ENCODE measurements around the gene TLE2. TPM values are rescaled to one million over a fixed set of nuclear protein-coding genes. Genes with fewer than 3 reads are reported as not detected.

TLE2 gene
- total RNA-seq, 1 experiment from 2014 or later: 6.2 TPM

DNA sequence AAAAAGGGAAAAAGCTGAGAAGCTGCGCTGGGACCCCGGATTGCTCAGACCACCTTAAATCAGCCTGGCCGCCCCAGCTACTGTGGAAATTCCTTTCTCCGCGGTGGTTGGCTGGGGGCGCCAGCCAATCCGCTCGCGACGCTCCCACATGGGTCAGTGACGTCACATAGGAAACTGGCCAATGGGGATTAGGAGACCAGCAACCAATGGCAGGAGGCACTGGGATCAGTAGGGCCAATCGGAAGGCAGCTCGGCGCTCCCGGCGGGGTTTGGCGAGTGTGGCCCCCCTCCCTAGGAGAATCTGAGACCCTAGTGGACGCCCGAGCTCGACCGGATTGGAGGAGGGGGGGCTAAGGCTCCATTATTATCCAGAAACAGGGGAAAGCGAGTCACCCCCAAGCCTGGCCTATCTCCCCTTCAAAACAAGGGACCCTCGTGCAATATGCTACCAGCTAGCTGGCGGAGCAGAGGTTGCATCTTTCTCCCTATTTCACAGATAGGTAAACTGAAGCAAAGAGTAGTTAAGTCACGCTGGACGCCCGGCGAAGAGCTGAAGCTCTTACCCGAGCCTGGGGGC, 6.5 kb upstream of the TLE2 start:
- DNase-seq (ENCODE audit: low read depth, low spot score) (peak; percentile 87), ATAC-seq (peak; percentile 93)
- H3K27ac ChIP-seq (ENCODE audit: low read length): peak overlapping the region; percentile 90
- peak; percentile 55 for TF ChIP-seq POLR2AphosphoS5 (IDR thresholded peaks at IDR 0.05; ENCODE audit: low read depth, low read length)
- TF ChIP-seq, protein P1, sequence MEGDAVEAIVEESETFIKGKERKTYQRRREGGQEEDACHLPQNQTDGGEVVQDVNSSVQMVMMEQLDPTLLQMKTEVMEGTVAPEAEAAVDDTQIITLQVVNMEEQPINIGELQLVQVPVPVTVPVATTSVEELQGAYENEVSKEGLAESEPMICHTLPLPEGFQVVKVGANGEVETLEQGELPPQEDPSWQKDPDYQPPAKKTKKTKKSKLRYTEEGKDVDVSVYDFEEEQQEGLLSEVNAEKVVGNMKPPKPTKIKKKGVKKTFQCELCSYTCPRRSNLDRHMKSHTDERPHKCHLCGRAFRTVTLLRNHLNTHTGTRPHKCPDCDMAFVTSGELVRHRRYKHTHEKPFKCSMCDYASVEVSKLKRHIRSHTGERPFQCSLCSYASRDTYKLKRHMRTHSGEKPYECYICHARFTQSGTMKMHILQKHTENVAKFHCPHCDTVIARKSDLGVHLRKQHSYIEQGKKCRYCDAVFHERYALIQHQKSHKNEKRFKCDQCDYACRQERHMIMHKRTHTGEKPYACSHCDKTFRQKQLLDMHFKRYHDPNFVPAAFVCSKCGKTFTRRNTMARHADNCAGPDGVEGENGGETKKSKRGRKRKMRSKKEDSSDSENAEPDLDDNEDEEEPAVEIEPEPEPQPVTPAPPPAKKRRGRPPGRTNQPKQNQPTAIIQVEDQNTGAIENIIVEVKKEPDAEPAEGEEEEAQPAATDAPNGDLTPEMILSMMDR (IDR thresholded peaks at IDR 0.05): no peak
- no peaks in the 10 kb centered on the region for H3K36me3 ChIP-seq (ENCODE audit: control insufficient read depth, insufficient read depth, low read length)
- no peaks in the 10 kb centered on the region for H3K27me3 ChIP-seq (ENCODE audit: control insufficient read depth, insufficient read depth, low read length)
- in situ Hi-C loops (cut with HindIII; ENCODE audit: low pct_unique_long_range_greater_than_20kb, low sequenced_read_pairs): no loop called here
- POLR2A ChIA-PET: interaction anchor here (0.6 to 1.5 kb wide), 2 partner anchors 17 to 85 kb away, joined by 4 read pairs; no protein-coding TSS in a partner anchor
- no TSS peak for BruUV-seq (replicated peaks)
- CTCF ChIA-PET: interaction anchor here (0.5 to 1.1 kb wide), 3 partner anchors 53 to 92 kb away, joined by 3 to 4 read pairs (median 3); no protein-coding TSS in a partner anchor
- H3K9me3 ChIP-seq (ENCODE audit: control insufficient read depth, insufficient read depth, low read depth, low read length): no peaks in the 10 kb centered on the region
- intact Hi-C loops (cut with micrococcal nuclease; ENCODE audit: unreplicated experiment): no loop called here
- H3K4me1 ChIP-seq (ENCODE audit: control insufficient read depth, insufficient read depth, low read length): peaks cover 11% of the 10 kb centered on the region
- H3K4me3 ChIP-seq (ENCODE audit: low read depth in 2 of 2, low read length in 2 of 2): peak overlapping the region; percentile 55 to 83

DNA sequence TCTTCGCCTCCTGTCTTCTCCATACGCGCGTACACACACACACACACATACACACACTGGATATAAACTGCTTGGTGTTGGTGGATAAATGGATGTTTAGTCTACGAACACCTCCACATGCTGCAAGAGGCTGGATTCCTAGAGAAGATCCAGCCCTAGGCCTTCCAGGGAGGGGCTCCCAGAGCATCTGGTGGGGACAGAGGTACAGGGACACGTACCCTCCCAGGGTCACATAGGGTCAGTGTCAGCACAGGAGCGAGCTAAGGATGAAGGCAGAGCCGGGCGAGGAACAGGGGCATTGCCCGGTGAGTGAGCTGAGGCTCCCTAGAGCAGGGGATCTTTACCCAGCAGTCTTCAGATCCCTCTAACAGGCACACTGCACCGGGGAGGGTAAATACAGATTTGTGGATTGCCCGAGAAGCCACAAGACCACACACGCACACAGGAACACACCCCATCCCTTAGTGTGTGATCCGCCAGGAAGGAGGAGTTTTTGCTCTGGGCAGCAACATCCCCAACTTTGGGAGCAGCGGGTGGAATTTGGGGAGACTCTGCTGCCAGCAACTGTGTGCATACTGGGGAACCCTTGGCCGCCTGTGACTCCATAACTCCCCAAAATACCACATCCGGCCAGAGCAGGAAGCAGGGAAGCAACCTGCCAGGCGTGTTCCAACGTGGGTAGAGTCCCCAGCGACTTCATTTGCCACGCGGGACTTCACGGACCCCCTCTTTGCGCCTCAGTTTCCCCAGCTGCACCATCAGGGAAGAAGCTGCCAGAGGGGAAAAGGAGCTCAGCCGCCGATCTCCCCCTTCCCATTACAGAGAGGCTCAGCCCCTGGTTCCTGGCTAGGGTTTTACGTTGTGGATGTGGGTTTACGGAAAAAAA, 5.8 kb upstream of the TLE2 start:
- peak overlapping the region; percentile 55 to 83 for H3K4me3 ChIP-seq (ENCODE audit: low read depth in 2 of 2, low read length in 2 of 2)
- no peaks in the 10 kb centered on the region for H3K9me3 ChIP-seq (ENCODE audit: control insufficient read depth, insufficient read depth, low read depth, low read length)
- ChIA-PET POLR2A (interaction anchor here (0.6 to 1.5 kb wide), 2 partner anchors 18 to 84 kb away, joined by 4 read pairs; no protein-coding TSS in a partner anchor), CTCF (interaction anchor here (0.7 kb wide), 1 partner anchor 91 kb away, joined by 3 read pairs; no protein-coding TSS in a partner anchor)
- intact Hi-C loops (cut with micrococcal nuclease; ENCODE audit: unreplicated experiment) (no loop called here), in situ Hi-C loops (cut with HindIII; ENCODE audit: low pct_unique_long_range_greater_than_20kb, low sequenced_read_pairs) (no loop called here)
- TF ChIP-seq SIN3A (IDR thresholded peaks at IDR 0.05; ENCODE audit: borderline replicate concordance, insufficient read depth, low read depth, low read length) (no peak), POLR2AphosphoS5 (IDR thresholded peaks at IDR 0.05; ENCODE audit: low read depth, low read length) (no peak), TCF7L2 (IDR thresholded peaks at IDR 0.05; ENCODE audit: low read depth, low read length) (no peak)
- TF ChIP-seq, protein P2, sequence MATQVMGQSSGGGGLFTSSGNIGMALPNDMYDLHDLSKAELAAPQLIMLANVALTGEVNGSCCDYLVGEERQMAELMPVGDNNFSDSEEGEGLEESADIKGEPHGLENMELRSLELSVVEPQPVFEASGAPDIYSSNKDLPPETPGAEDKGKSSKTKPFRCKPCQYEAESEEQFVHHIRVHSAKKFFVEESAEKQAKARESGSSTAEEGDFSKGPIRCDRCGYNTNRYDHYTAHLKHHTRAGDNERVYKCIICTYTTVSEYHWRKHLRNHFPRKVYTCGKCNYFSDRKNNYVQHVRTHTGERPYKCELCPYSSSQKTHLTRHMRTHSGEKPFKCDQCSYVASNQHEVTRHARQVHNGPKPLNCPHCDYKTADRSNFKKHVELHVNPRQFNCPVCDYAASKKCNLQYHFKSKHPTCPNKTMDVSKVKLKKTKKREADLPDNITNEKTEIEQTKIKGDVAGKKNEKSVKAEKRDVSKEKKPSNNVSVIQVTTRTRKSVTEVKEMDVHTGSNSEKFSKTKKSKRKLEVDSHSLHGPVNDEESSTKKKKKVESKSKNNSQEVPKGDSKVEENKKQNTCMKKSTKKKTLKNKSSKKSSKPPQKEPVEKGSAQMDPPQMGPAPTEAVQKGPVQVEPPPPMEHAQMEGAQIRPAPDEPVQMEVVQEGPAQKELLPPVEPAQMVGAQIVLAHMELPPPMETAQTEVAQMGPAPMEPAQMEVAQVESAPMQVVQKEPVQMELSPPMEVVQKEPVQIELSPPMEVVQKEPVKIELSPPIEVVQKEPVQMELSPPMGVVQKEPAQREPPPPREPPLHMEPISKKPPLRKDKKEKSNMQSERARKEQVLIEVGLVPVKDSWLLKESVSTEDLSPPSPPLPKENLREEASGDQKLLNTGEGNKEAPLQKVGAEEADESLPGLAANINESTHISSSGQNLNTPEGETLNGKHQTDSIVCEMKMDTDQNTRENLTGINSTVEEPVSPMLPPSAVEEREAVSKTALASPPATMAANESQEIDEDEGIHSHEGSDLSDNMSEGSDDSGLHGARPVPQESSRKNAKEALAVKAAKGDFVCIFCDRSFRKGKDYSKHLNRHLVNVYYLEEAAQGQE (IDR thresholded peaks at IDR 0.05; ENCODE audit: insufficient read depth in 1 of 2, low read depth in 2 of 2, low read length in 1 of 2): no peak
- TF ChIP-seq, protein P1 (IDR thresholded peaks at IDR 0.05): no peak
- peak overlapping the region; percentile 90 for H3K27ac ChIP-seq (ENCODE audit: low read length)
- no TSS peak for BruUV-seq (replicated peaks)
- no peaks in the 10 kb centered on the region for H3K27me3 ChIP-seq (ENCODE audit: control insufficient read depth, insufficient read depth, low read length)
- H3K4me1 ChIP-seq (ENCODE audit: control insufficient read depth, insufficient read depth, low read length): peaks cover 7% of the 10 kb centered on the region
- no peak for DNase-seq (ENCODE audit: low read depth, low spot score)
- no peak for ATAC-seq
- H3K36me3 ChIP-seq (ENCODE audit: control insufficient read depth, insufficient read depth, low read length): no peaks in the 10 kb centered on the region

All from Panc1 (cell line).